Stimulated activated CD4-positive, alpha-beta T cell treated with anti-CD3 and anti-CD28 coated beads, Interleukin-2, amount 100 ng/mL, for 4 hours (primary cell): ENCODE measurements around the gene SPTB.

Experiments
- DNase-seq: peaks from one replicate; pipeline ENCODE4 v3.0.0-alpha.2; 2020; ENCODE audit warnings: low read depth

SPTB gene

DNA sequence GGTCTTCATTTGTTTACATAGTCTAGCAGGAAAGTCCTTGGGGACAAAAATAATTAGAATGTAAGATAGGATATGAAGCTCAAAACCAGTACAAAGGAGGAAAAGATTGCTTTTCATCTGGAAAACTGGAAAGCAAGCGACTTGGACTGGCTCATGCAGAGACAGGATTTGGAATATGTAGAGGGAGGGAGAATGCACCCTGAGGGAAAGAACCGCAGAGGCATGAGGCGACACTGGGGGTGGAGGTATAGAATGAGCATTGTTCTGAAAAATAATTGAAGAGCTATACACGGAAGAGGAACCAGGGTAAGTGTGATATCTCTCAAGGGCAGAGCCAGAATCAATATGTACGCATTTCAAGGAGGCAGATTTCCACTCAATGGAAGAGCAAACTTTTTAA, 90.0 kb downstream of the SPTB start:
- DNase-seq, result no peak

DNA sequence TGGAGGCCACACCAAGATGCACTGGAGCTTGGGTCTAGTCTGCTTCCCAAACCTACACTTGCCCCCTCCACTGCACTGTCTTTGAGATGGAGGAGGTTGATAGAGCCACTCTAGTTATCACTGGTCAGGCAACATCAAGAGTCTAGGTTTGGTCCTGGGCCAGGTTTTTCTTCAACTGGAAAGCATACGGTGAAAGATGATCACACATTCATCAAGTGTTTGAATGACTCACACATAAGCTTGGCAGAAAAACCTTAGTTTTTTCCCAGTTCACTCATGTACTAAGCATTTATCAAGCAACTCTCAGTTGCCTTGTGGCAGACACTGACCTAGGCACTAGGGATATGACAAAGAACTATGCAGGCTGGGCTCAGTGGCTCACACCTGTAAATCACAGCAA, 91.0 kb downstream of the SPTB start:
- DNase-seq, result no peak

DNA sequence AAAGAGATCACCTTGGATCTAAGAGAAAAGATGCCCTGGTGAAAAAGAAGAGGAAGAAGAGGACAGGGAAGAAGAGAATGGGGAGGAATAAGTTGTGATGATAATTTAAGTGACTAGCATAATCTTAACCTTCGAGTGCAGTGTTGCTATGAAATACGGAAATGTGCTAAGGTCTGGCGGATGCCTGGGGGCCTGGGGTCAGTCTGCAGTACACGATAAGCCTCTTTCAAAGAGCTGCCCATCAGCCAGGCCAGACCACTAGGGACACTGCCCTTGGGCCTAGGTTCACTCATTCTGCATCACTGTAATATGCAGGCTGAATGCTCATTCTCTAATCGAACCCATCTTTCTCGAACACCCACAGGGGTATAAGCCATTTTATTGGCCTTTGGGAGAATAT, 92.1 kb downstream of the SPTB start:
- DNase-seq, result no peak

DNA sequence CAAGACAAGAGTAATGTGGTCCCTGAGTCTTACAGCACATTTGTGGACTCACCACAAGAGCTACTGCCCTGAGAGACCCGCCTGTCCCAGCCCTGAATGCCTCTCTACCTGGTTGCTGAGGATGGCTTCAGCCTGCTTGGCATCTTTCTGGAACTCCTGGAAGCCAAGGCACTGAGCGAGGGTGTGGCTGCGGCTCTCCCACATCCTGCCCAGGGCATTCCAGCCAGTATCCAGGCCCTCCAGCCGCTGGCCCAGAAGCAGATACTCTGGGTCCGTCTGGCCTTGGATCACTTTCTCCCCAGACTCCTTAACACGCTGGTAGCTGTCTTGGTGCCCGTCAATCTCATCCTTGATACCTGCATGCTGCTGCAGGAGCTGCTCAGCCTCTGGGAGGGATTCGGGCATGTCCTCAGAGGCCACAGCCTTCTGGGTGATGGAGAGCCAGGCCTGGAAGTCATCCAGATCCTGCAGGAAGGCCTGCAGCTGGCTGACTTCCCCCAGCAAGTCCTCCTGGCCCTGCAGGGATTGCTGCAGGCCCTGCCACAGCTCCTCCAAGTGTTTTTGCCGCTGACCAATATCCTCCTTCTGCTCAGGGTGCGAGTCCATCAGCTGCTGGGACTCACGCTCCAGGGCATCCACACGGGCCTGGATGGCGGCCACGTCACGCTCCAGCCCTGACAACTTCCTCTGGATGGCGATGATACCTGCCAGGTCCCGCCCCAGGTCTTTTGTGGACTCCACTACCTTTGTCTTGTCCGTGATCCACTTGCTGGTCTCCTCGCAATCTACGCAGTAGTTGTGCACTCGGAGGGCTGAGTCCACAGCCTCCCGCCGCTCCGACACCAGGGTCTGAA, 93.2 kb downstream of the SPTB start:
- DNase-seq, result no peak

DNA sequence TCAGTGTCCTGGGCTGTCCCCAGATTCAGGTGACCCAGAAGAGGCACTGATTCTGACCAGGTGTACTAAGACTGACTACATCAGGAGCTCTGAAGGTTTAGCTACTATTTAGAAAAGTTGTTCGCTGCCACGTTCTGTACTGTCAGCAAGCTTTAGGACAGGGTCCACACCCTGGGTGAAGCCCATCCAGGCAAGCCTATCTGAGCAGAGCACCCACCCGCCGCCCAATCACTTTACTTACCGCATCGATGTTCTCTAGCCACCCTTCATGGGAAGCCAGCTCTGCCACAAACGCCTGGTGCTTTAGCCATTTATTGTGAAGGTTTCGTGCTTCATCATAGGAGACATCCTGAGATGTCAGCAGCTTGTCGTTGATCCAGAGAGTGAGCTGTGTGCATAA, 95.7 kb downstream of the SPTB start:
- no peak for DNase-seq

DNA sequence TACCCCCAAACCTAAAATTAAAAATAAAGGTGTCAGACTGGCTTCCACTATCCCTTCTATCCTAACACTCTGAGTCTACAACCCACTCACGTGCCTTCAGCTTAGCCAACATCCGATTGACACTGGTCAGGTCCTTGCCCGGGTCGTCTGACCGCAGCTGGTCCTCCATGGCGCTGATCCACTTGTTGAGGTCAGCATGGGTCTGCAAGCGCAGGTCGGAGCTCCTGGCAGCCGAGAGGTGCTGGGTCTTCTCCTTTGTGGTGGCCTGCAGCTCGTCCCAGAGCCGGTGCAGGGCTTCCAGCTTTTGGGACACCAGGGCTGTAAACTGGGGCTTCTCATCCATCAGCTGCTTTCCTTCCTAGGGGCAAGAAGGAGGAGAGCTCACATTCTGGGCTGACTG, 97.5 kb downstream of the SPTB start:
- no peak for DNase-seq

DNA sequence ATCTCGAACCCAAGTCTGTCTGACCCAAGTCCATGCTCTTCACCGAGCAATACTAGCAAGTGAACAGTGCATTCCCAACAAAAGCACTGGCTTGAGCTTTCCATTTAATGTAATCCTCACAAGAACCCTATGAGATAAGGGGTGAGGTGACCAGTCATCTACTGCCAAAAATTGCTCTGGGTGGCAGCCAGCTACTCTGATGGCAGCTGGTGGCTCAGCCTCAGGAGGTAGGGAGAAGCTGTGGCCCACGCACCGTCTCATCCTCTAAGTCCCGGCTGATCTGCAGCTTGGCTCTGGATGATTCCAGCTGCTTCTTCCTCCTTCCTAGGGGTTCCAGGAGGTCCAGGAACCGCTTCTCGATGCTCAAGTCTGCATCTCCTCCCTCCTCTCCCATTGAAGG, 100.2 kb downstream of the SPTB start:
- no peak for DNase-seq

DNA sequence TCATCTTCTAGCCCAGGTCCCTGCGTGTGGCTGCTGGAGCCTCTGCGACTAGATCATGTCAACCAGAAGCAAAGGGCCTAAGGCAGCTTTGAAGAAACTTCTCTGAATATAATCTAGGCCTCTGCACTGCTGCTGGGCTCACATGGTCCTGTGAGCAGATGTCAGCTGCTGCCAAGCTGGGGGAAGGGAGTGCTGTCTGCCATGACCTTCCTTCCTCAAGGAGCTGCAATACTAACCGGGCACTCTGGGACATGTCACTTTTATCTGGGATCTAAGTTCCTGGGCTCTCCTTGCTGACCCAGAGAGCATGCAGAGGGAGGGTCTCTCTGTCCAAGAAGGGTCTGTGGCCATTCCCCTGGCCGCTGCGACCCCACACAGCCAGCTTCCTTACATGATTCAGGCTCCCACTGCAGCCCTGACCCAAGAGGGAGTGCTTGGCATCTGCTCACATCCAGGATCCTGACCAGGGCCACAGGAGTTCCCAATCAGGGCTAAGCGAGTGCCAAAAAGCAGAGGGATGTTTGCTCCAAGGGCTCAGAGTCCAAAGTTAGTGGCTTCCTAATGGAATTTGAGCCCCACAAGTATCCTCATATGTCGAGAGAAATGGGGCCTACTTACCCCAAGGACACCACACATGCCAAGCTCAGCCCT, 101.5 kb downstream of the SPTB start:
- DNase-seq, result no peak

DNA sequence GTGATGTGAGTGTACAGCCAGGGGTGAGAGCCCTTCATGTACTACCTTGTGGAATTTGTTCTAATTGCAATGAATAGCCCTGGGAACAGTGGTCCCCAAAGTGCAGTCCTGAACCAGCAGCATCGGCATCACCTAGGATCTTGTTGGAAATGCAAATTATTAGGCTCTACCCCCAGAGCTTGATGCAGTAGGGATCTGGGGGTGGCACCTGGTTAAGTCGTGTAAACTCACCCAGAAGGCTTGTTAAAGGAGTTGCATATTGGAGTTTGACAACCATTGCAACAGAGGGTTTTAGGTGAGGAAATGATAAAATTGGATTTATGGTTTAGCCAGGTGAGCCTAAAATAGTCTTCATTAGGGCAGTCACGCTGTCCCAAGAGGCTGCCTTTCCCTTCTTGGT, 102.2 kb downstream of the SPTB start:
- DNase-seq, result no peak

DNA sequence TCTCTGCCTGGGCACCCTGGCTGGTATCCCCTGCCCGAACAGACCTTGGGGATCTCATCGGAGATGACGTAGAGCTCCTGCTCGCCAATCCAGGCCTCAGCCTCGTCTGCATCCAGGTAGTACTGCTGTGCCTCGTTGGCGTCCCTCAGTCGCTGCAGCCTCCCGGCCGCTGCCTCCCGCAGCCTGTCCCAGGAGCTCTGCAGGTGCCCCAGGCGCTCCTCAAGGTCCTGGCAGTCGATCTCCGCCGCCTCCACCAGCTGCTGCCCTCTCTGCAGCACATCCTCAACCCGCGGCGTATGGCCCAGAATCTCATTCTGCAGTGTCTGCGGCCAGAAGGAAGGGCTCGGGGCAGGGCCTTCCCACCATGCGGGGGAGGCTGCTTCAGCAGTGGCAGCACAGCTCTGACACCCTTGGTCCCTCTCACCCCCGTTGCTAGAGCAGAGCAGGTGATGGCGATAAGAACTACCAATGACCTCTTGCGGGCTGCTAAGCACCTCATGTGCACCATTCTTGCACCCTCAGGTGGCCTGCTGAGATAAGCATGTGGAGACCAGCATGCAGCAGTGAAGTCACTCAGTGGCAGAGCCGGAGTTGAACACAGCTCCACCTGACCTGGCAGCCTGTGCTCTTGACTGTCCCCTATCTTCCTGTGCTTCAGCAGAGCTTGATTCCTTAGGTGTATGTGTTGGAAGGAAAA, 104.5 kb downstream of the SPTB start:
- no peak for DNase-seq

DNA sequence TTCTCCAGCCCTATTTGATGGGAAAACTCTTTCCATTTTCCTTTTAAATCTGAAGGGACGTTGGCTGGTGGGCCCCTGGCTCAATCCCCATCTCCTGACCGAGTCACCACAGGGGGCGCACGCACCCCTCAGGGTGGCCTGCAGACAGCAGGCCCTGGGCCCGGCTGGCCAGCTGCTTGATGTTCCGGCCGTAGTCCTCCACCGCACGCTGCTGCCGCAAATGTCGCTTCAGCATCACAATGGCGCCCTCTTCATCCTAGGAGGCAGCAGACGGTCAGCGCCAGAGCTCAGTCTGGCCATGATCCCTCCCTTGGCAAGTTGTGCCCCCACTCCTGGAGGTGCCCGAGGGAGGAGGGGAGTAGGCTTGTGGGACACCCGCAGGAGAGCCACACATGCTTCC, 105.4 kb downstream of the SPTB start:
- no peak for DNase-seq

DNA sequence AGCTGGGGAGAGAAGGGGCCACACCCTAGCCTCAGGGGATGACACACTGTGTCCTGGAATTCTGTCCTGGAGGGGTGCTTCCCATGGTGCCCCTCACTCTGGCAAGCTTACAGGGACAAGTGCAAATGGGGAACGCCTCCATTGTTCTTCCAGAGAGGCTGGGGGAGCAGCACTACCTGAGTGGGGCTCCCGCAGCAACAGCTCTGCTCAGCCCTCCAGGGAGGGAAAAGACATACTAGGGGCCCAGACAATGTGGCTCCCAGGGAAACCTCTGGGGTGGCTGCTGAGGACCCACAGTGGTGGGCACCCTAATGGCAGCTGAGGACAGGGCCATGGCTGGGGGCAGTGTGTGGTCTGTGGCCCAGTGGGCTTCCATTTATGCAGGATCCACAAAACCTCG, 106.1 kb downstream of the SPTB start:
- no peak for DNase-seq

DNA sequence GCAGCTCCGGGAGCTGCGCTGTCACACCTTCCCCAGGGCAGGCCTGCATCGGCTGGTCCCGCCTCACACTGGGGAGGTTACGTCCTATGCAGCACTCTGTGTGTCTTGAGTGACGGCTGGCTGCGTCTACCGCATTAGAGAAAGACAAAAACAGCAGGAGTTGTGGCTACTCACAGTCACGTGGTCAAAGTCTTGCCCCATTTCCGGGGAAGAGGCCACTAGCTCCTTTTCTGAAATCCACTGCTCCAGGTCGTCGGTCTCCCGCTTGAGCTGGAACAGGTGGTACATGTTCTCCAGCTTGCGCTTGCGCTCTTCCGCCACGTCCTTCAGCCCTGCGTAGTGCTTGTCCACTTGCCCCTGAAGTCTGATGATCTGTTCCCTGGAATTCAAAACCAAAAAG, 106.7 kb downstream of the SPTB start:
- no peak for DNase-seq

DNA sequence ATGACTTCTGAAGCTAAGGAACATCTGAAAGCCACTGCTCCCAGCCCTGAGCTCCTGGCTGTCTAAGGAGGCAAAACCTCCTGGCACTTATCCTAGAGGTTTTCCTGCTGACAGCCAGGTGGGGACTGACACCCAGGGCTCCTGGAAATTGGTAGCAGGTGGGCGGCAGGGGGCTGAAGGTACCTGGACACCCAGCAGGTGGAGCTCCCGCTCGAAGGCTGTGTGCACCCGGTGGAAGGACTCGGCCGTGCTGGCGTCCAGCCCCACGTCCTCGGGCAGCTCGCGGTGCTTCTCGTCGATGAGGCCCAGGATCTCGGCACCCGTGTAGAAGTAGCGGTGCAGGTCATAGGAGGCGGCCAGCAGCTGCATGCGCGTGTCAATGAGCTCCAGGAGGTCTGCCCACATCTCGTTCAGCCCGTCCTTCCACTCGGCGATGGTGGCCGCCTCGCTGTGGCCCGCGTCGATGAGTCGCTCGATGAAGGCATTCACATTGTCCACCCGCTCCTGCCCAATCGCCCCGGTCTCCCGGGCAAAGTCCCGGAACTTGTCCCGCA, 107.2 kb downstream of the SPTB start:
- DNase-seq, result no peak

DNA sequence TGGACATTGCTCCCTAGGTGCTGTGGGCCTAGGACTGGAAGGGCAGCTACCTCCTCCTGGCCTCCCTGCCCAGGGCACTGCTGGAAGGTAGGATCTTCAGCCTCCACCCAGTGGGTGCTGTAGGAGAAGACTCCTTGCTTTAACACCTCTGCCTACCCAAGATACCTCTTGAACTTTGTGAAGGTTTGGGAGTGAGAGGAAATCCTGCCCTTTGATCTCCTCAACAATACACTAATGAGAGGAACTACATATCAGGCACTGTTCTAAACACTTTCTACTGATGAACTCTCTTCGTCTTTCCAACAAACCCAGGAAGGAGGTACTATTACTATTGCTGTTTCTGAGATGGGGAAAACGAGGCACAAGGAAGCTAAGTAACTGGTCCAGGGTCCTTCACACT, 108.5 kb downstream of the SPTB start:
- no peak for DNase-seq

DNA sequence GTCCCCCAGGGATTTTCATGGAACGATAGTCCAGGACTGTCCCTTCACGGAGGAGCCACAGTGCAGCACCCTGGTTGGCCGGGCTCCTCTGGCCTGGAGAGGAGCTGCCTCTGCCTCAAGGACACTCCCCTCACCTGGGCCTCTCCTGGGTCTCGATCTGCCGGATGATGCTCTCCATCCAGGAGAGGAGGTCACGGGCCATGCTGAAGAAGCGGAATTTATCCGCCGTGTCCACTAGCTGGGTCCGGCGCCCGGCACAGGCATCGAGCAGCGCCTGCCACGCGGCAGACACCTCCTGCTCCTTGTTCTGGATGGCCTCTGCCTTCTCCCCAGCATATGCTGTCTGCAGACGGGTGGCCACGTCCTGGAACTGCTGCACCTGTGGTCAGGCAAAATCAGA, 109.0 kb downstream of the SPTB start:
- no peak for DNase-seq

DNA sequence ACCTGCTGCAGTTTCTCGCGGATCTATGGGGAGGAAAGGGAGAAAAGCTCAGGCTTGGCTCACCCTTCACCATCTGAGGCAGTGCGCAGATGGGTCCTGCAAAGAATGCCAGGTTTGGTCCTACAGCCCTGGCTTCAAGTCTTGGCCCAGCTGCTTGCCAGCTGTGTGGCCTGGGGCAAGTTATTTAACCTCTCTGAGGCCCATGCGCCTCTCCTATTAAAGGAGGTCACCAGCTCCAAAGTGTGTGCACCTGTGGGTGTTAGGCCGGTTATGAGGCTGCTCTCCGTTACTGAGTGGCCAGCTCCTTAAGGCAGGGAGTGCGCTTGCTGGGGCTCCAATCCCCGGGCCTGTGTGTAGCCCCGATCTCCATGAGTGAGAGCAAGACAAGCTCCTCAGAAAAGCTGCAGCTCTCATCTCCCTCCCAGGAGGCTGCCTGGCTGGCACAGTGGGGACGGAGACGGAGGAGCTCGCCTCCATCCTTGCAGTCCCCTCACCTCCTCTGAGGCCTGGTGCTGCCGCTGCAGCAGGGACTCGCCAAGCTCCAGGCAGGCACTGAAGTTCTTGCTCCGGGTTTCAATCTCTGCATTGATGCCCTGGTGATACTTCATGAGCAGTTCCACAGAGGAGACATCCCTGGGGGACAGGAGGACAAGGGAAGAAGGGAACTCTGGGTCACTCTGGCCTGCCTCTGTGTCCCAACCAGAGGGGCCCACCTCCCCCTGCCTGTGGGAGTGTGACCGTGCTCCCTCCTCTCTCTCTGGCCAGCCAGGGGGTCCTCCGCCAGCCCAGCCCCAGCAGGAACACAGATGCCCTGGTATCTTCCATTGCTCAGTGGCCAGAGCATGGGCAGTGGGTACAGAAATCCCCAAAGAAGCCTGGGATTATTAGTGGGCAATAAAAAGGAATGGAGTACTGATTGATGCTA, 110.3 kb downstream of the SPTB start:
- DNase-seq, result no peak

DNA sequence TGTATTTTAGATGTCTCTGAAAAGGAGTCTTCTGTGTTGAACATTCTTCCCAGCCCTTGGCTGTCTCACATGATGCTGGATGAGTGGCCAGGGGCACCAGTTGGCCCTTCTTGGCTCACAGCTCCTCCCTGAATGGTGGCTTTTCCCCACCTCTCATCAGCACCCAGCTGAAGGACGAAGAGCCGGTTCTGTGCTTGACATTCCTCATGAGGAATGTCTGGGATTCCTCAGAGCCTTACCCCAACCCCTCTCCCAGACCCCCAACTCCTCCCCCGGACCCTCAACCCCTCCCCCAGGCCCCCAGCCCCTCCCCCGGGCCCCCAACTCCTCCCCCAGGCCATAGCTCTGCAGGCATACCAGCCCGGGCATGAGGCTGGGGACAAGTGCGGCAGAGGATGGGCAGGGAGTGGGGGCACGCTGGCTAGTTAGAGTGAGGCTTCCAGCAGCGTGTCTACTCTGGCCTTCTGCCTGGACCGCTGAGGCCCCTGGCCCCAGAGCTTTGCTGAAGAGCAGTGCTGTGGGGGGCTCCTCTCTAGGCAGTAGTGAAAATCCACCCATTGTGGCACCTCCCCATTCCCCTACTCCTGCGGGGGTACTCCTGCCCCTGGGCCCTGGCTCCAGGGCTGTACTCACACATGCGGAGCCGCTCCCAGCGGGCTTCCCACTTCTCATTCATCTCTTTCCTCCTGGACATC, 111.2 kb downstream of the SPTB start:
- DNase-seq, result no peak

DNA sequence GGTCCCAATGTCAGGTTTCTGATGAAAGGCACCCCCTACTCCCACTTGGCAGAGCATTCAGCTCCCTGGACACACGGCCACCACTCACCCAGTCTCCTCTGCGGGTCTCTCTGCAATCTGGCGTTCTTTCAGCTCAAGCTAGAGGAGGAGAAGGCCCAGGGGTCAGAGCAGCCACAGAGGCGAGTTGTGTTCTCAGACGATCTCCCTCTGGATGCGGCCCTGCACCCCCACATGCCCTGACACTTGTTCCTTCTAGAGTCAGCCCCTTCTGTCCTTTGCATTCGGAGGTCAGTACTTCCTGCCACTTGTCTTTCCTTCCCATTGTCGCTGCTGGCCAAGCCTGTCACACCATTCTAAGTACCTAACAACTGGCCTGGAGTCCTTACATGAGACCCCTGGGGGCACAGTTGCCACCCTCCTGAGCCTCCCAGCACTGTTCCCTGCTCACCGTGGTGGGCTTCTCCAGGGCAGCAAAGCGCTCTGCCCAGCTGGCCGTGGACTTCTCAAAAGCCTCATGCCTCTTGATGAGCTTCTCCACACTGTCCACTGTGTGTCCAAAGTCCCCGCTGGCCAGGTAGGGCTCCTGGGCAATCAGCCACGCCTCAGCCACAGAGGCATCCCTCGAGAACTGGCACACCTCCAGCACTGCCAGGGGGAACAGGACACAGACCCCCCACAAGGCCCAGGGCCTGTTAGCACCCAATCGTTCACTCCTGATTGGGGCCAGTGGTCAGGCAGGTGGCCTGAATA, 112.3 kb downstream of the SPTB start:
- DNase-seq, result no peak

DNA sequence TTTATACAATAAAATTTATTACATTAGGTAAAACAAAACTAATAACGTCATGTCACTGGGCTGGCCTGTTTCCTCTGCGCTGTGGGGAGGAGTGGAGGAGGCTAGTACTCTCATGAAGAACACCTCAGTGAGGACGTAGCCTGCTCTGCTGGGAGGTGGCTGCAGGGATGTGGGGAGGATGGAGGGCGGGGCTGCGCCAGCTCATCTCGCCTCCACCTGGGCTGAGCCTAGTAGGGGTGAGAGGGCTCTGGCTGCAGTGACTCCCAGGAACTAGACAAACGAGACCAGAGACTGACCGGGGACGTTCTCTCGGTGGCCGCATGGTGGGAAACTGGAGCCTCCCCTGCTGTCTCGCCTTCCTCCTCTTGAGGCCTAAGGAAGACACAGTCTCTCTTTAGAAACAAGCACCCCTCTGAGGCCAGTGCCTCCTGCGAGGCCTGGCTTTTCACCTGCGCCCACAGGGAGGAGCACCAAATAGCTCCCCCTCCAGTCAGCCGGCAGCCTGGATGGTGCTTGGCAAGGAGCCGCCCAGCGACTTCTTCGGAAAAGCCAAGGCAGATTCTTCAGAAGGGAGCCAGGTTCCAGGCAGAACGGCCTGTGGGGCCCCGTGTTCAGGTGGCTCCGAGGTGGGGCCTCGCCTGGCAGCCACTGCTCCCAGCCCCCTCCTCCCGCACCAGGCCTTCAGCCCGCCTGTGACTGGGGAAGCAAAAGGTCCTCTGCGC, 113.1 kb downstream of the SPTB start:
- DNase-seq, result no peak
